OCI-M1 (cell line): ENCODE data around the gene JPH4.
A peak's percentile ranks its signal among the peaks of the same experiment; 100 is the strongest.
"Not testable (repeated sequence)": the region's sequence is repeated elsewhere in the genome, so short reads cannot be mapped to it uniquely, and the experiment has no call there.

ENCODE experiments used
- DNase-seq: peaks from one replicate; lab custom pipeline; 2025; lab: John Stamatoyannopoulos, UW

Gene JPH4

DNA sequence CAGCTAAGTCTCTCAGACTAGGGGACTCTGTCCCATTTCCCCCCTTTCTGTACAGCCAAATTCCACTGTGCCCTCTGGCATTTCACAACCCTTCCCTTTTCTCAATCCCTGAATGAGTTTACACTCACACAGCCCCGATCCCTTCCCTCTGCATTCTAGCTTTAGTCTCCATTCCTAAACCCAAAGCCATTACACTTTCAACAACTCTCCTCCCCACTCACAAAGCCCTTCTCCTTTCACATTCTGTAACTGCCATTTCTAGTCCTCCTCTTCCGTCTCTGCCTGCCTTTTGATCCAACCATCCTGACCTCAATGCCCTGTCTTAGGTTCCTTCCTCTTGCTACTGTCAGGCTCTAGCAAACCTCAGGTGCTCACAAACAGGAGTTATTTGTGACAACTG lies 30.7 kb downstream of the JPH4 start:
- DNase-seq, result no peak

DNA sequence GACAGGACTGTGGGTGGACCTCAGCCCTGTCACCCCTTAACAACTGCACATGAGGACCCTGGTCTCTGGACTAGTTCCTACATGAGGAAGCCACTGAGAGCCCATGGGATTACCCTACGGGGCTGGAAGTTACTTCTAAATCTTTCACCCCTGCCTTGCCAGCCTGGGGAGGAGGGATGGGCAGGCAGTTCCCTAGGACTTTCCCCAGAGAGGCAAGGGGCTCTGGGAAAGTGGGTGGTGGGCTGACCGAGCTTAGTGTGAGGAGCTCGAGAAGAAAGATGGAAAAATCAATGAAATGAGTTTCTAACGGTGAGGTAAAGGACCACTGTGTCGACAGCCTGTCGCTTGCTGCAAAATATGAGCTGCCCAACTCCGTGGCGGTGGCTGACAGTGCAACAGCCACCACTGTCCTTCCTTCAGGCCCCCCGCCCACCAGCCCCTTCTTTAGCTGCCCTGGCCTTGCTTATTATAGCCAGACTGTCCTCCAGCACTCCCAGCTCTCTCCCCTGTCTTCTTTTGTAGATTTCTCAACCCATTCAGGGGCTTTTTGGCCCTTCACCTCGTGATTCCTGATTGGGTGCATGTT lies 32.0 kb downstream of the JPH4 start:
- no peak for DNase-seq

DNA sequence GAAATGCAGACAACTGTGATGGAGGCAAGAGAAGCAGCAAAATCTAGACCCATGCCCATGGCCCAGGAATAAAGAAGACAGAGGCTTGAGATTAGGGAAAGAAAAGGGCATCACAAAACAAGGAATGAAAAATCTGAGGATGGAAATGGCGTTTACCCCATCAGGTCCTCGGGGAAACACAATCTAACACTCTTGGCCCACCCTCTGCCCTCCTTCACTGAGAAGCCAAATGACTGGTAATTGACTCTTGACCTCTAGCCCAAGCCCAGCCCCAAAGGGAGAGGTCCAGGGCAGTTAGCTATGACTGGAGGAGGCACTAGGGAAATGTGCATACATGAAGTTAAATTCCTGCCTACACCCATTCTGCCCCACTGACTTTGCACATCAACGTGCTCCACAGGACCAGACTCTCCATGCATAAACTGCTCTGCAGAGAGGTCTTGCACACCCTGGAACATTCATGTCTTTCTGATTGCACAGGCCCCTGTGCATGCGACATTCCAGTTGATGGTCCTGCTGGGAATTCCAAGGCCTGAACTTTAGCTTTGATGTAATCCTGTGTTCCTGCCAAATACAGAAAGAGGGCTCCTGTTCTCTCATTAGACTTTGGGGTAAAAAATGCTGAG lies 32.7 kb downstream of the JPH4 start:
- DNase-seq, result no peak

DNA sequence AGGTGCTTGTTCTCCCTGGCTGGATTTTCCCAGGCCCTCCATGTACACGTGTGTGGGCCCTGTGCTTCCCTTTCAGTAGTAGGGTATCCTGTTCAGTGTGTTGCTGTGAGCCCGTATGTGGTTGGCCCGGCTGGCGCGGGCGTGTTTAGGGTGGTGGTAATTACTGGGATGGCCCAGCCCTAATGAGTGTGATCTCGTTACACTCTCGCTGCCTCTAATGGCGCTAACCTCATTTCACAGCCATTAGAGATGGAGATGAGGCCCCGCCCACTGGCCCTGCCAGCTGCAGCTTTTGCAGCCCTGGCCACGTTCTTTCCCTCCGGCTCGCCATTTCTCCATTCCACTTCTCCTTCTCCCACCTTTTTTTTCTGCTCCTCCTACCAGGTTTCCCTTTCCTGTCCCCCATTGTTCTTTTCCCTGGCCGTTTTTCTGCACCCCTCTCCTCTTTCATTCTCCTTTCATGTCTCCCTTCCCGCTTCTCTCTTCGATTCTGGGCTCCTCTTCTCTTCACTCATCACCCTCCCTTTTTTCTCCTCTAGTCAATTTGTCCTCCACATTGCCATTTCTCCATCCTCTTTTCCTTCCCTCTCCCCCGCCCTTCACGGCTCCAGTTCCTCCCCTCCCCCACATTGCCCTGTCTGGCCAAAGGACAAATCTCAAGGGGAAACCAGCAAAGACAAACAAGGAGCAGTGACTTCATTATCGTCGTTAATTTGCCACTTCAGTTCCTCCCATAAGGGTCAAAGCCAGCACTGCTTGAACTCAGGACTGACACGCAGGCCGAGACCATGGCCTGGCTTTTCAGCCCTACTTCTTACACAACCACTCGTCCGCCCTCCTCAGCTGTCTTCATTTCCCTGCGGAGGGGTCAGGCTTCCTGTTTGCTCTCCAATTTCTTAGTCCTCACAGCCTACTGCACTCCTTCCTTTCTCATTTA lies 33.8 kb downstream of the JPH4 start:
- DNase-seq, result no peak

DNA sequence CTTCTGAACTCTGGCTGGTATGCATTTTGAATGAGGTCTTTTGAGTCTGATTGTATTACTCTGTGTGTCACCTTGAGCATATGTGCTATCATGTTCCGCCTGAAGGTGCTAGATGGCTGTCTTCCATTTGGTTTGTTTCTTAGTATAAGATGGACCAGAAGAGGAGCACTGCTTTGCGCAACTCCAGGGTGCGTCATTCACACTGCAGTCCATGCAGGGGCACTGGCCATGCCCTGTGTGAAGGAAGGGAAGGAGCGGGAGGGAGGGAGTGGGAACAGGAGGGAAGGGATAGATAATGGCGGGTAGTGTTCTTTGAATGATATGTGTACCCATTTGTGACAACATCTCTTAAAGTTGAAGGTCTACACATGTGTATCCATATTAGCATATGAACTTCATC lies 35.2 kb downstream of the JPH4 start:
- no peak for DNase-seq

DNA sequence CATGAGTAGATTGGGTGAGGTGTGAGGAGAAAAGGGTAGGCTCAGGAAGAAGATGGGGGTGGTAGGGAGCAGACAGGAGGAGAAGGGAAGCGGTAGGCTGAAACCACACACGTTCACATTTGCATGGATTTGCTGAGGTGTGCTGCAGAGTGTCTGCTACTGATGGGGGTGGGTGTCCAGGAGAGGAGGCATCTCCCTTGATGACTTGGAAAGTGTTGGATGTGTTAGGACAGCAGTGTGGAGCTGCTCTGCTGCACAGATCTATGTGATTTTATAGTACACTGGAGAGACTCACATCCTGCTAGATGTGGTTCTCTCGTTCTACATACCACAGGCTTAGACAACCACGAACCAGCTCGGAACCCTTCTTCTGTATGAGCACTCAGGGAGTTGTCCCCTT lies 36.3 kb downstream of the JPH4 start:
- no peak for DNase-seq

DNA sequence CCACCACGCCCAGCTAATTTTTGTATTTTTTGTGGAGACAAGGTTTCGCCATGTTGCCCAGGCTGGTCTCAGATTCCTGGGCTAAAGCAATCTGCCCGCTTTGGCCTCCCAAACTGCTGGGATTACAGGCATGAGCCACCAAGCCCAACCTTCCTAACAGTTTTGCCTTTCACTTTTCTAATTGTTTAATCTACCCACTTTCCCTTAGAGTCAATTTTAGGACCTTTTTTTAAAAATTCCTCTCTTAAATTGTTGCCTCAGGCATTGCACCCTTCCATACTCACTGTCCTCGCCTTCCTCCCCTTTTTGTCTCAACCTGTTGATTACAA lies 38.5 kb downstream of the JPH4 start:
- no peak for DNase-seq

DNA sequence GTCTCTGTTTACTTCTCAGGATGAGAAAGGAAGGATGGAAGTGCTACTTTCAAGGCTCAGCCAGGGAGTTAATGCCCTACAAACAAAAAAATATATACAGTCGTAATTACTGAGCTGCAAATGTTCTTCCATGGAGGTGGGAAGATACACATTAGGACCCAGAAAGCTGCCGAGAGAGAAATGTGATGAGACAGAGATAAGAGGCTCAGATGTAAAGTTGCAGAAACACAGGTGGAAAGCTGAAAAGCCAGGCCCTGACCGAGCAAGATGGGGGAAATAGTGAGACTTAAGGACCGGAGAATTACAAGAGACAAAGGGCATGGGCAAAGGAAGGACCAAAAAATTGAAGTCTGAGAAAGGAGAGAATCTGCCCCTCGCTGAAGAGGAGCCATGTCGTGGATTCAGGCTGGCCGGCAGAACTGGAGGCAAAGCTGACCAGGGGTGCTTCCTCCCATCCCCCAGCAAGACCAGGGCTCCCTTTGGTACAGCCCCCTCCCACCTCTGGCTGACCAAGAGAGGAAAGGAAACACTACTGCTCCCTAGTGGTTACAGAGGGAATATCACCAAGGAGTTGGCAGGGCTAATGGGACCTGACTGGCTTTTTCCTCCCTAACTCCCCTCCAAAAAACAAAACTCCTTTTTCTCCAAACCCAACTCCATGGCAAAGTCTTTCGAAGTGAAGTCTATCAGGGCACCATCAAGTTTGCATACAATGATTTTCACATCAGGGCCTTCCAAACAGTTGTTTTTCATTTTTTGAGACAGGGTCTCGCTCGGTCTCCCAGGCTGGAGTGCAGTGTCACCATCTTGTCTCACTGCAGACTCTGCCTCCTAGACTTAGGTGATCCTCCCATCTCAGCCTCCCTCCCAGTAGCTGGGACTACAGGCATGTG lies 39.1 kb downstream of the JPH4 start:
- DNase-seq, result peak; percentile 69

DNA sequence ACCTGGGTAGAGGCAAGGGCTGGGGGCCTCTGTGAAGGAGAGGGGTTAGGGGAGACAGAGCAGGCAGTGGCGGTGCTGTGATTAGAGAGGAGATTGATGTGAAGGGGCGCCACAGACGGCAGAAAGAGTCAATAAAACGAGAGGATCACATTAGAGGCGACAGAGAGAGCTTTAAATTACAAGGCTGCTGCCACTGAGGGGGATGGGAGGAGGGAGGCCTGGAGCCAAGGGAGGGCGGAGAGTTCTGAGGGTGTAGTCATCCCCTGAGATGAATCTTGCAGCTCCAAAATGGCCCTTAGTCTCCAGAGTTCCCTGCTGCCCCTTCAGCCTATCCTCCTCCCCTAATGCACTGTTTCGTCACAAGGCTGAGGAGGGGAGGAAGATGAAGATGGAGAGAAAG lies 39.8 kb downstream of the JPH4 start:
- no peak for DNase-seq

DNA sequence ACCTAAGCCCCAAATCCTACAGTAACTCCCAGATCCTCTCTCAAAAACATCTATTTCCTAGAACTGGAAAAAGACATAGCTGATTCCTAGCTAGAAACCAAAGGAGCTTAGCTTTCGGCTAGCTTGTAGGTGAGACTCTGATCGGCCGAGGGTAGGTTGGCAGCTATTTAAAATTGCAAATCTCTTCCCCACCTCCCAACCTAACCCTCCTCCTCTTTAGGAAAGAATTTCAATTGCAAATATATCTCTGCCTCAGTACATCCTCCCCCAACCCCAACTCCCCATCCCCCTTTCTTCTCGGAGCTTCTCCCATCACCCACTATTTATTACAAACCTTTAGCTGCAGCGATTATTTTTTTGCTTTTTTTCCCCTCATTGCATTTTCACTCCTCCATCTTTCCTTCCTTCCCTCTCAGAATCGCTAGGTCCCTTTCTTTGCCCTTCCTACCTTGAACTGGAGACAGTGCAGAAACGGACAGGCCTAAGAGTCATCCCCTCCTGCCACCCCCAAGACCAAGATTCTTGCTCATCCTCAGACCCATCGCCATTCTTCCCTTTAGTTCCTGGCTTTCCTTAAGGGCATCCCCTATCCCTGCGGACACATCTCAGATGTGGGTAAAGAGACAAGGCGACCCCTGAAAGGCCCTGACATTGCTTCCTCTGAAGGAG lies 40.4 kb downstream of the JPH4 start:
- no peak for DNase-seq

DNA sequence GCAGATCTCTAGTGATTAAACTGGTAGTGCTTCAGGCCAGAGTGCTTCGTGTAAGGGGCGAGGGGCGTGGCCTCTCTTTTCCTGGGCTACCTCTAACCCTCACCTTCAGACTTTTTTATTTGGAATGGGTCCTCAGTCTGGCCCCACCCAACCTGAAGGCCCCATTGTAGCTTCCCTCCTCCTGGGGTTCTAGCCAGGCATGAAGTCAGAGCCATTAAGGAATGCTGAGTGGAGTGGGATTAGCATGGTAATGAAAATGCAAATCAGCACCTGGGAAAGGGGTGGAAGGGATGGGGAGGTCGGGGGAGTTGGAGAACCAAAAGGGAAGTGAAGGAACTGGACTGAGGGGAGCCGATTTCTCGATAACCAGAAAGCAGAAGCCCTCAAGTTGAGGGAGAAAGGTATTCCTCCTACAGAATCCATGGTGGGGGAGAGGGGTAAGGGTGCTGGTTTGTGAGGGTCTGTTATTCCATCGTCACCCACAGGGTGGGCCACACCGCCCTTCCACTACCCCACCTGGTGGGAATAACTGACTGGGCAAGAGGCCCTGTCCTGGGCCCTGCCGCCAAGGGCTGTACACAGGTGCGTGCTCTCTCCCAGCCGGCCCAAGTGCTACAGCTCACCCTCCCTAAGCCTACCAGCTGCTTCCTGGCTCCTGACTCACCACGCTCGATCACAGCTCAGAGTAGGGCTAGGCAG lies 41.1 kb downstream of the JPH4 start:
- no peak for DNase-seq

DNA sequence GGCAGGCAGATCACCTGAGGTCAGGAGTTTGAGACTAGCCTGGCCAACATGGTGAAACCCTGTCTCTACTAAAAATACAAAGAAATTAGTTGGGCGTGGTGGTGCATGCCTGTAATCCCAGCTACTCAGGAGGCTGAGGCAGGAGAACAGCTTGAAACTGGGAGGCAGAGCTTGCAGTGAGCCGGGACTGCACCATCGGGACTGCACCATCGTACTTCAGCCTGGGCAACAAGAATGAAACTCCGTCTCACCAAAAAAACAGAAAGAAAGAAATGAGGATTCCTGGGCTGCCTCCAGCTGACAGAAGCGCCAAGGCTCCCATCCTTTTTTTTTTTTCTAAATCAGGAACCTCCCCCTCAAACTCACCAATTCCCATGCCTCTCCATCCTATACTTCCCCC lies 41.7 kb downstream of the JPH4 start:
- not testable (repeated sequence) for DNase-seq

DNA sequence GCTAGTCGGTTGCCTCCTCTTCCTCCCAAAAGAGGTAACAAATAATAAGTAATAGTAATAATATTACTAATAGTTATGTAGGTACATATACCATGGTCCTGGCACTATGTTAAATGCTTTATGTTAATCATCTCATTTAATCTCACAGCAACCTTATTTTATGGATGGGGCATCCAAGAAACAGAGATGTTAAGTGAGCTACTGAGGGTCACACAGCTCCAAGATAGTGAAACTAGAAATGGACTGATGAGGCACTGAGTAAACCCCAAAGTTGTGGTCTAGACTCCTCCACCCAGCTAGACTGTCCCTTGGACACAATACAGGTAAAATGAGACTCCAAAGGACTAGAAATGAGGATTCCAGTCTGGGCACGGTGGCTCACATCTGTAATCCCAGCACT lies 42.1 kb downstream of the JPH4 start:
- DNase-seq, result no peak

DNA sequence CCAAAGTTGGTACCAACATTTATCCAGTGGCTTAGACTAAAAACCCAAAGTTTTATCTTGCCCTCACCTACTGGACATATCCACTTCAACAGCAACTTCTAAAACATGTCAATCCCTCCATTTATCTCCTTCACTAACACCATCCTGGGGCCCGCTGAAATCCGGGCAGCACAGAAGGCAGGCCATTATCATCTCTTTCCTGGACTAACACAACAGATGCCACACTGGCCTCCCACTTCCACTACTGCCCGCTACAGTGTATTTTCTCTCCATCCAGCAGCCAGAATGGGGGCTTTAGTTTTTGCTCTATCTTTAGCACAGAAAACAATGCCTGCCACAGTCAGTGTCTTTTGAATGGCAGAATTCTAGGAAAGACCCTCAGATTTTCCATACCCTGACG lies 42.6 kb downstream of the JPH4 start:
- DNase-seq, result no peak

DNA sequence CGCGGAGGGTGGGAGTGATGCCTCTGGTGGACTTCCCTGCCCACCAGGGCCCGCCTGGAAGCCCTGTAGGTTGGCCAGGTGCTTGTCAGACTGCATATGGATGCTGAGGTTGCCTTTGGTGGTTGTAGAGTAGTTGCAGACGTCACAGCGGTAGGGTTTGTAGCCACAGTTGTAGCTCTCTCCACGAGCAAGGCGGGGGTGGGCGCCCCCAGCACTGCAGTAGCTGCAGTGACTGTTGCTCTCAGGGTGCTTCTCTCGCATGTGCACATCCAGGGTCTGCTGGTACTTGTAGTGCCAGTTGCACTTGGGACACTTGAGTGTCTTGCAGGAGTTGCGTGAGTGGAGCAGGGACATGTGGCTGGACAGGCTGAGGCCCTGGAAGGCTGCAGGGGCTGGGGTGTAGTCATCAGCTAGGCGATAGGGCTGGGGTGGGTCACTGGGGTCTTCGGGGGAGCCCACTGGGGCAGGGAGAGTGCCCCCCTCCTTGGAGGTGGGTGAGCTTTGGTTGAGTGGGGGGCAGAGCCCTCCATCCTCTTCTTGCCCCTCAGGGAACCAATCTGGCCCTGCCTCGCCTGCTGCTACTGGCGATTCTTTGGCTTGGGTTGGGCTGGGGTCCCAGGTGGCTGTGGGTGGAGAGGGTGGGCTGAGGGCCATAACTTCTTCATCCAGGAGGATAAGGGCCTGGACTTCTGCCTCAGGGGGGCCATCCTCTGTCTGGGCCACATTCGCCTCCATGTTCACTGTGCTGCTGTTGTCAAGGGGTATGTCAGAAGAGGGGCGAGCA lies 44.7 kb downstream of the JPH4 start:
- DNase-seq, result no peak

DNA sequence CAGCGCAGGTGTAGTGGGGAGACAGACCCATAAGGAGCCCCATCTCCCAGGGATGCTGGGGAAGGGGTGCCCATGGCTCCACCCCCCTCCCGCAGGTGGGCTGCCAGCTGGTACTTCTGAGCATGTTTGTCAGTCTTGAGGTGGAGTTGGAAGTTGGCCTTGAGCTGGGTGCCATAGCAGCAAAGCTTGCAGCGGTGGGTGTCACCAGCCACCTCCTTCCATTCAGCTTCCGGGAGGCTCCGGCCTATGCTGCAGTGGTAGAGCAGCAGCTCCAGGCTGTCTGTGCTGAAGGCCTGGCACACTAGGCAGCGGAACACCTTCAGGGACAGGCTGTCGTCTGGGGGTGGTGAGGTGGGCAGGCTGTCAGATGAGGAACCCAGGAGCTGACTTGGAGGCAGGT lies 45.9 kb downstream of the JPH4 start:
- DNase-seq, result no peak

DNA sequence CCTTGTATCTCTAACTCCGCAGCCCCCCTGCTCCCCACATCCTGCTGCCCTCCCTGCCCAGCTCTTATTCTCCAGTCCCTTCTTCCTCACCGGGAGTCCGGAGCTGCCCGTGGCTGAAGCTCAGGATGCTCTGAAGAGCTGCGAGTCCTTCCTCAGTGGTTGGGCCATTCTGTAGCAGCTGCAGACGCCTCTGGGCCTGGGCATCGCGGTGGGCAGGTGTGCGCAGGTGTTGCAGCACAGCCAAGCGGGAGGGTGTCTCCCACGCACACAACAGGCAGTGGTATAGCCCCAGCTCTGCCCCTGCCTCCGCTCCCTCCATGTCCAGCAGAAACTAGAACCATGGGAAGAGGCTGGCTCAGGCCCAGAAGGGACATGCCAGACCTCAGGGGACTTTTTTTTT lies 47.2 kb downstream of the JPH4 start:
- no peak for DNase-seq

DNA sequence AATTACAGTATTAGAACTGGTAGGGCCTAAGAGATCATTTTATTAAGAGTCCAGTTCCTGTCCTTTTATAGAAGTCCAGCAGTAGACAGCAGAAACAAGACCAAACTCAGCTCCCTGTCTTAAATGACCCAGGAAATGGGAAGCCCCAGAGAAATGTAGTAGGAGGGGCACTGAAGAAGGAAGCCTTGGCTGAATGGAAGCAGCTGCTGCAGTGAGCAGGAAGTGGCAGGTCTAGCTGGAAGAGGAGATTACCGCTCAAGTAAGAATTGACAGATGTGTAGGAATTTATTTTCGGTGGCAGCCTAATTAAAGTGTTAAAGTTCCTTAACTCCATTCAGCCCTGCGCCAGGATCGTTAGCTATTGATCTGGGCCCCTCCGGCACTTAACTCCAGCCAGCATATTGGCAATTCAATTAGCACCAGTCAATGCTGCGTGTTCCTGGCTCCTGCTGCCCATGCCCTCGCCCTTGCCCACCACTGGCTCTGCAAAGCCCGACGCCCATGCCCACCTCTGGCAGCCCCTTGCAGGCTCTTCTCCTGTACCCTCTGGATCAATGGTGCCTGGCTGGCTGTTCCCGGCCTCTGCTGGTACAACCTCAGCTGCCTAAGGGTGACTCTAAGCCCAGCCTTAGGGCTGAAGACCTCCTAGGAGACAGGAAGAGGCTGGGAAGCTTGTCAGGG lies 48.1 kb downstream of the JPH4 start:
- no peak for DNase-seq

DNA sequence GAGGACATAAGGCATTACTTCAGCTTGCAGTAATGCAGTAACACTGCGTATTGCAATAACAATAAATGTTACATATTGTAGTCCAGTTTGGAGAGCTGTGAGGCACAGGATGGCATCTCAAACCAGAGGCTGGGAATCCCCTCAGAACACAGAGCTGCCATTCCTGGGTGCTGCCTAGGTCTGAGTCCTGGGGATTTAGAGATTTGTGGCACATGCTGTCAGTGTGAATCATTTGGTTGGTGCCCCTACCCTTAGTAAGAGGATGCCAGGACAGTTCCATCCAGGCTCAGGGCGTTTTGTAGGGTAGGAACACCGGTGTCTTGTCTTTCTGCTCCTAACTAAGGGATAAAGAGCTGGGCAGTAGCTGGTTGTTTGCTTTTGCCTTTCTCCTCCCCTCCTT lies 49.6 kb downstream of the JPH4 start:
- no peak for DNase-seq

DNA sequence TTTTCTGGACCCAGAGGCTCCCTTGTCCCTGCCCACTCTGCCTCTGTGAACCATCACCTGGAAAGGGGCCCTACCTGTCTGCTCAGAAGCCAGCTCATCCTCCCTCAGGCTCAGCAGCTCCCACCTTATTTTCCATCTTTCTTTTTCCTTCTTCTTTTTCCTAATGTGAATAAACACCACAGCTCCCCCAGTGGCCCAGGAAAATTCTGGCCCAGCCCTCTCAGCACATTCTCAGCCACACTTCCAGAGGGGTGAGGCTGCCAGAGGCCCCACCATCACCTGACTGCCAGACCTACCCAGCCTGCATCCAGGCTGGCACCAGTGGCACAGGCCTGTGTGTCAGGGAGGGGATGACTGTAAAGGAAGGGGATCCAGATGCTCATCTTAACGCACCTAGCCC lies 50.0 kb downstream of the JPH4 start:
- DNase-seq, result no peak
